HEK293 (cell line): Measurements from ENCODE around the gene NDST1.

Source experiments
- CTCF ChIA-PET: fragments of 350-600 bp; formaldehyde crosslinking; extraction: SDS; loops from one replicate; lab custom pipeline; 2021; ENCODE audit warnings: antibody characterized with exemption; lab: Yijun Ruan, JAX
- POLR2A ChIA-PET: fragments of 300-600 bp; formaldehyde crosslinking; extraction: SDS; loops from one replicate; lab custom pipeline; 2020; ENCODE audit warnings: antibody characterized with exemption, inconsistent platforms; lab: Yijun Ruan, JAX
- H3K27ac ChIP-seq: fragments of 200-500 bp; sonication (Bioruptor generic); 2 replicates; pipeline ENCODE4 v1.5.1; 2014; ENCODE audit warnings: low read depth, low read length, control low read depth, inconsistent platforms; ENCODE audit errors: extremely low read depth
- H3K36me3 ChIP-seq, 2 experiments: fragments of 200-500 bp in 1 of 2; sonication (Bioruptor generic) in 1 of 2; 1 replicate in 1 of 2; 2 replicates in 1 of 2; pipeline ENCODE4 v1.5.1; 2014 to 2017; ENCODE audit warnings: inconsistent platforms in 2 of 2, low read length in 2 of 2; ENCODE audit not compliant: control insufficient read depth in 2 of 2, insufficient read depth in 1 of 2
- H3K4me1 ChIP-seq: fragments of 200-500 bp; sonication (Bioruptor generic); 2 replicates; pipeline ENCODE4 v1.5.1; 2014; ENCODE audit warnings: mild to moderate bottlenecking, low read length, inconsistent platforms; ENCODE audit not compliant: control insufficient read depth, insufficient read depth
- H3K4me3 ChIP-seq: 2 replicates; pipeline ENCODE4 v1.5.1; 2011; ENCODE audit warnings: low read depth, mild to moderate bottlenecking, control low read depth, low read length, moderate library complexity
- H3K9me3 ChIP-seq: fragments of 200-500 bp; sonication (Bioruptor generic); 2 replicates; pipeline ENCODE4 v1.5.1; 2014; ENCODE audit warnings: low read depth, low read length, inconsistent platforms; ENCODE audit not compliant: control insufficient read depth, insufficient read depth
- GLIS2 ChIP-seq: fragments of 450-650 bp; formaldehyde crosslinking; IDR thresholded peaks from 2 replicates; pipeline ENCODE4 v1.5.1; 2016; ENCODE audit warnings: missing biosample characterization, missing genetic modification characterization
- HOXA7 ChIP-seq: sonication (generic); formaldehyde crosslinking; IDR thresholded peaks from 2 replicates; pipeline ENCODE4 v1.8.1; 2022; ENCODE audit warnings: missing genetic modification reagents, borderline replicate concordance
- KLF10 ChIP-seq: fragments of 450-650 bp; IDR thresholded peaks from 2 replicates; pipeline ENCODE4 v1.5.1; 2018; ENCODE audit warnings: missing biosample characterization, mild to moderate bottlenecking, missing genetic modification characterization
- SCRT1 ChIP-seq: fragments of 450-650 bp; formaldehyde crosslinking; IDR thresholded peaks from 2 replicates; pipeline ENCODE4 v1.5.1; 2016; ENCODE audit warnings: missing biosample characterization, missing genetic modification characterization, borderline replicate concordance
- SP3 ChIP-seq: fragments of 450-650 bp; formaldehyde crosslinking; IDR thresholded peaks from 2 replicates; pipeline ENCODE4 v1.5.1; 2016; ENCODE audit warnings: missing biosample characterization, missing genetic modification characterization
- ZEB2 ChIP-seq: fragments of 450-650 bp; formaldehyde crosslinking; IDR thresholded peaks from 2 replicates; pipeline ENCODE4 v1.5.1; 2016; ENCODE audit warnings: missing biosample characterization, missing genetic modification characterization
- ZFHX2 ChIP-seq: fragments of 450-650 bp; formaldehyde crosslinking; conservative IDR thresholded peaks from 2 replicates; pipeline ENCODE4 v1.5.1; 2016; ENCODE audit warnings: missing biosample characterization, missing genetic modification characterization
- ZNF174 ChIP-seq: fragments of 450-650 bp; formaldehyde crosslinking; IDR thresholded peaks from 2 replicates; pipeline ENCODE4 v1.5.0; 2017; ENCODE audit warnings: missing biosample characterization, mild to moderate bottlenecking, missing genetic modification characterization
- ZNF311 ChIP-seq: fragments of 450-650 bp; formaldehyde crosslinking; IDR thresholded peaks from 2 replicates; pipeline ENCODE4 v1.5.1; 2017; ENCODE audit warnings: missing biosample characterization, missing genetic modification characterization, borderline replicate concordance
- ZNF521 ChIP-seq: fragments of 450-650 bp; formaldehyde crosslinking; IDR thresholded peaks from 2 replicates; pipeline ENCODE4 v1.5.1; 2017; ENCODE audit warnings: missing biosample characterization, mild to moderate bottlenecking, missing genetic modification characterization
- ZNF529 ChIP-seq: fragments of 450-650 bp; formaldehyde crosslinking; IDR thresholded peaks from 2 replicates; pipeline ENCODE4 v1.5.1; 2017; ENCODE audit warnings: missing genetic modification characterization, missing biosample characterization; ENCODE audit not compliant: insufficient replicate concordance
- ZNF560 ChIP-seq: fragments of 450-650 bp; formaldehyde crosslinking; IDR thresholded peaks from 2 replicates; pipeline ENCODE4 v1.5.1; 2017; ENCODE audit warnings: missing biosample characterization, missing genetic modification characterization, borderline replicate concordance
- ZNF596 ChIP-seq: fragments of 450-650 bp; IDR thresholded peaks from 2 replicates; pipeline ENCODE4 v1.5.0; 2018; ENCODE audit warnings: missing biosample characterization, mild to moderate bottlenecking, missing genetic modification characterization, moderate library complexity
- ZNF600 ChIP-seq: fragments of 450-650 bp; formaldehyde crosslinking; IDR thresholded peaks from 2 replicates; pipeline ENCODE4 v1.5.1; 2016; ENCODE audit warnings: missing biosample characterization, missing genetic modification characterization
- ZNF621 ChIP-seq: fragments of 450-650 bp; formaldehyde crosslinking; IDR thresholded peaks from 2 replicates; pipeline ENCODE4 v1.5.1; 2017; ENCODE audit warnings: missing biosample characterization, missing genetic modification characterization
- ZNF830 ChIP-seq: fragments of 450-650 bp; IDR thresholded peaks from 2 replicates; pipeline ENCODE4 v1.5.0; 2018; ENCODE audit warnings: missing biosample characterization, missing genetic modification characterization, low read depth, mild to moderate bottlenecking, moderate library complexity
- TF ChIP-seq, protein P1 (sequence below): fragments of 450-650 bp; formaldehyde crosslinking; IDR thresholded peaks from 2 replicates; pipeline ENCODE4 v1.5.1; 2016; ENCODE audit warnings: missing biosample characterization, missing genetic modification characterization, borderline replicate concordance
- TF ChIP-seq, protein P2 (sequence below): fragments of 450-650 bp; formaldehyde crosslinking; IDR thresholded peaks from 2 replicates; pipeline ENCODE4 v1.5.1; 2016; ENCODE audit warnings: missing biosample characterization, missing genetic modification characterization, low read depth
- TF ChIP-seq, protein P3 (sequence below): fragments of 450-650 bp; formaldehyde crosslinking; IDR thresholded peaks from 2 replicates; pipeline ENCODE4 v1.5.1; 2017; ENCODE audit warnings: missing biosample characterization, missing genetic modification characterization
- TF ChIP-seq, protein P4 (sequence below): fragments of 450-650 bp; IDR thresholded peaks from 2 replicates; pipeline ENCODE4 v1.5.1; 2018; ENCODE audit warnings: missing biosample characterization, mild to moderate bottlenecking, missing genetic modification characterization

Gene NDST1

DNA sequence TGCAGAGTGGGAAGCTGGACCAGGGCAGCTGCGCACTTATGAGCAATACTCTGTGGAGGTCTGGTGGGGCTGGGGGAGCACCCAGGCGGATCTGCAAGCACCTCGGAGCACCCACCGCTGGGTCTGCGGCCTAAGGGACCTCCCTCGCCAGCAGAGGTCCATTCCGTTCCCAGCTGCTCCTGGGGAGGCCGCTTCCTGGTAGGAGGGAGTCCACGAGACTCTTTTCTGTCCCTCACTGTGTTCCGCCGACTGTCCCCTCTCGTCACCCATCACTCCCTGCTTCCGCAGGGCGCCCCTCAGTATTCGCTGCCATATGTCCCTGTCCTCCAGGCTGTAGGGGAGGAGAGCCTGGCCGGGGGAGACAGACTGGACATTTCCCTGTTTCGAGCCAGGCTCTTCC lies 45.5 kb downstream of the NDST1 start (continued):
- TF ChIP-seq GLIS2 (tag by site-specific recombination): no peak
- TF ChIP-seq ZNF600 (tag by site-specific recombination): no peak
- TF ChIP-seq, protein P1, sequence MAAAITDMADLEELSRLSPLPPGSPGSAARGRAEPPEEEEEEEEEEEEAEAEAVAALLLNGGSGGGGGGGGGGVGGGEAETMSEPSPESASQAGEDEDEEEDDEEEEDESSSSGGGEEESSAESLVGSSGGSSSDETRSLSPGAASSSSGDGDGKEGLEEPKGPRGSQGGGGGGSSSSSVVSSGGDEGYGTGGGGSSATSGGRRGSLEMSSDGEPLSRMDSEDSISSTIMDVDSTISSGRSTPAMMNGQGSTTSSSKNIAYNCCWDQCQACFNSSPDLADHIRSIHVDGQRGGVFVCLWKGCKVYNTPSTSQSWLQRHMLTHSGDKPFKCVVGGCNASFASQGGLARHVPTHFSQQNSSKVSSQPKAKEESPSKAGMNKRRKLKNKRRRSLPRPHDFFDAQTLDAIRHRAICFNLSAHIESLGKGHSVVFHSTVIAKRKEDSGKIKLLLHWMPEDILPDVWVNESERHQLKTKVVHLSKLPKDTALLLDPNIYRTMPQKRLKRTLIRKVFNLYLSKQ (tag by site-specific recombination): no peak
- no peak for TF ChIP-seq ZNF596 (tag by site-specific recombination)
- no peak for TF ChIP-seq ZNF174 (tag by site-specific recombination)
- TF ChIP-seq, protein P2, sequence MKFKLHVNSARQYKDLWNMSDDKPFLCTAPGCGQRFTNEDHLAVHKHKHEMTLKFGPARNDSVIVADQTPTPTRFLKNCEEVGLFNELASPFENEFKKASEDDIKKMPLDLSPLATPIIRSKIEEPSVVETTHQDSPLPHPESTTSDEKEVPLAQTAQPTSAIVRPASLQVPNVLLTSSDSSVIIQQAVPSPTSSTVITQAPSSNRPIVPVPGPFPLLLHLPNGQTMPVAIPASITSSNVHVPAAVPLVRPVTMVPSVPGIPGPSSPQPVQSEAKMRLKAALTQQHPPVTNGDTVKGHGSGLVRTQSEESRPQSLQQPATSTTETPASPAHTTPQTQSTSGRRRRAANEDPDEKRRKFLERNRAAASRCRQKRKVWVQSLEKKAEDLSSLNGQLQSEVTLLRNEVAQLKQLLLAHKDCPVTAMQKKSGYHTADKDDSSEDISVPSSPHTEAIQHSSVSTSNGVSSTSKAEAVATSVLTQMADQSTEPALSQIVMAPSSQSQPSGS: no peak

DNA sequence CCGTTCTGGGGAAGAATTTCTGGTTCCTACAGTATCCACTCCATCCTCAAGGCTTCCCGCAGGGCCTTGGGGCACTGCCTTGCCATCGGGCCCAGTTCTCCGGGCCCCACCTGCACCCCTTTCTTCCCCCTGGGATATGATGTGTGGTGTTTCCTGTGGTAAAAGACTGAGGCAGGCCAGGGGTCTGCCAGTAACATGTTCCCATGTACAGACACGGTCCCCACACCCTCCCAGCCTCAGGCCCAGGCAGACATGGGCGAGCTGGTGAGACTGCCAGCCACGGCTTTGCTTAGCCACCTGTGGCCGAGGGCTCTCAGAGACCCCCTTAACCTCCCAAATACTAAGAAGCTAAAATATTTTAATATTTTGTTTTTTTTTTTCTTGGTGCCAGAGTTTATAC lies 46.0 kb downstream of the NDST1 start:
- no peaks in the 10 kb centered on the region for H3K4me1 ChIP-seq
- H3K9me3 ChIP-seq: no peaks in the 10 kb centered on the region
- no peak overlapping the region for H3K4me3 ChIP-seq
- TF ChIP-seq, protein P3, sequence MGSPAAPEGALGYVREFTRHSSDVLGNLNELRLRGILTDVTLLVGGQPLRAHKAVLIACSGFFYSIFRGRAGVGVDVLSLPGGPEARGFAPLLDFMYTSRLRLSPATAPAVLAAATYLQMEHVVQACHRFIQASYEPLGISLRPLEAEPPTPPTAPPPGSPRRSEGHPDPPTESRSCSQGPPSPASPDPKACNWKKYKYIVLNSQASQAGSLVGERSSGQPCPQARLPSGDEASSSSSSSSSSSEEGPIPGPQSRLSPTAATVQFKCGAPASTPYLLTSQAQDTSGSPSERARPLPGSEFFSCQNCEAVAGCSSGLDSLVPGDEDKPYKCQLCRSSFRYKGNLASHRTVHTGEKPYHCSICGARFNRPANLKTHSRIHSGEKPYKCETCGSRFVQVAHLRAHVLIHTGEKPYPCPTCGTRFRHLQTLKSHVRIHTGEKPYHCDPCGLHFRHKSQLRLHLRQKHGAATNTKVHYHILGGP (tag by site-specific recombination): no peak
- no peak for TF ChIP-seq ZNF830
- no peak for TF ChIP-seq SCRT1 (tag by site-specific recombination)
- no peak for TF ChIP-seq ZFHX2 (tag by site-specific recombination)
- TF ChIP-seq HOXA7 (CRISPR knock-in tag): no peak
- TF ChIP-seq ZNF521 (tag by site-specific recombination): no peak
- TF ChIP-seq, protein P4, sequence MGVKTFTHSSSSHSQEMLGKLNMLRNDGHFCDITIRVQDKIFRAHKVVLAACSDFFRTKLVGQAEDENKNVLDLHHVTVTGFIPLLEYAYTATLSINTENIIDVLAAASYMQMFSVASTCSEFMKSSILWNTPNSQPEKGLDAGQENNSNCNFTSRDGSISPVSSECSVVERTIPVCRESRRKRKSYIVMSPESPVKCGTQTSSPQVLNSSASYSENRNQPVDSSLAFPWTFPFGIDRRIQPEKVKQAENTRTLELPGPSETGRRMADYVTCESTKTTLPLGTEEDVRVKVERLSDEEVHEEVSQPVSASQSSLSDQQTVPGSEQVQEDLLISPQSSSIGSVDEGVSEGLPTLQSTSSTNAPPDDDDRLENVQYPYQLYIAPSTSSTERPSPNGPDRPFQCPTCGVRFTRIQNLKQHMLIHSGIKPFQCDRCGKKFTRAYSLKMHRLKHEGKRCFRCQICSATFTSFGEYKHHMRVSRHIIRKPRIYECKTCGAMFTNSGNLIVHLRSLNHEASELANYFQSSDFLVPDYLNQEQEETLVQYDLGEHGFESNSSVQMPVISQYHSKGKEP: no peak
- no peak for TF ChIP-seq ZNF560
- no peak for TF ChIP-seq ZNF529 (tag by site-specific recombination)
- no peak for TF ChIP-seq ZEB2 (tag by site-specific recombination)
- no peak for TF ChIP-seq ZNF311
- TF ChIP-seq ZNF621 (tag by site-specific recombination): no peak
- TF ChIP-seq KLF10 (tag by site-specific recombination): no peak
- TF ChIP-seq SP3 (tag by site-specific recombination): no peak
- H3K27ac ChIP-seq: no peak overlapping the region
- peaks cover 12 to 65% of the 10 kb centered on the region in 2 experiments; a peak in 2 of 3 replicates for H3K36me3 ChIP-seq
- ChIA-PET CTCF (interaction anchor here (0.7 to 1.6 kb wide), 3 partner anchors 9 to 294 kb away, joined by 3 to 6 read pairs (median 3); partner anchors contain the start of gene SMIM3), POLR2A (interaction anchor here (0.6 kb wide), 1 partner anchor 618 kb away, joined by 3 read pairs; no protein-coding TSS in a partner anchor)
